HEK293 (cell line): ENCODE data around the gene SORT1.

Source experiments
- CTCF ChIA-PET: fragments of 350-600 bp; formaldehyde crosslinking; extraction: SDS; loops from one replicate; lab custom pipeline; 2021; ENCODE audit warnings: antibody characterized with exemption; lab: Yijun Ruan, JAX
- POLR2A ChIA-PET: fragments of 300-600 bp; formaldehyde crosslinking; extraction: SDS; loops from one replicate; lab custom pipeline; 2020; ENCODE audit warnings: antibody characterized with exemption, inconsistent platforms; lab: Yijun Ruan, JAX
- H3K27ac ChIP-seq: fragments of 200-500 bp; sonication (Bioruptor generic); 2 replicates; pipeline ENCODE4 v1.5.1; 2014; ENCODE audit warnings: low read depth, low read length, control low read depth, inconsistent platforms; ENCODE audit errors: extremely low read depth
- H3K36me3 ChIP-seq, 2 experiments: fragments of 200-500 bp in 1 of 2; sonication (Bioruptor generic) in 1 of 2; 1 replicate in 1 of 2; 2 replicates in 1 of 2; pipeline ENCODE4 v1.5.1; 2014 to 2017; ENCODE audit warnings: inconsistent platforms in 2 of 2, low read length in 2 of 2; ENCODE audit not compliant: control insufficient read depth in 2 of 2, insufficient read depth in 1 of 2
- H3K4me1 ChIP-seq: fragments of 200-500 bp; sonication (Bioruptor generic); 2 replicates; pipeline ENCODE4 v1.5.1; 2014; ENCODE audit warnings: mild to moderate bottlenecking, low read length, inconsistent platforms; ENCODE audit not compliant: control insufficient read depth, insufficient read depth
- H3K4me3 ChIP-seq: 2 replicates; pipeline ENCODE4 v1.5.1; 2011; ENCODE audit warnings: low read depth, mild to moderate bottlenecking, control low read depth, low read length, moderate library complexity
- H3K9me3 ChIP-seq: fragments of 200-500 bp; sonication (Bioruptor generic); 2 replicates; pipeline ENCODE4 v1.5.1; 2014; ENCODE audit warnings: low read depth, low read length, inconsistent platforms; ENCODE audit not compliant: control insufficient read depth, insufficient read depth
- GLIS1 ChIP-seq: fragments of 450-650 bp; formaldehyde crosslinking; IDR thresholded peaks from 2 replicates; pipeline ENCODE4 v1.5.1; 2016; ENCODE audit warnings: missing biosample characterization, missing genetic modification characterization
- KLF16 ChIP-seq: fragments of 450-650 bp; formaldehyde crosslinking; IDR thresholded peaks from 2 replicates; pipeline ENCODE4 v1.5.1; 2017; ENCODE audit warnings: missing biosample characterization, missing genetic modification characterization
- MYNN ChIP-seq: fragments of 450-650 bp; formaldehyde crosslinking; IDR thresholded peaks from 2 replicates; pipeline ENCODE4 v1.5.1; 2016; ENCODE audit warnings: missing biosample characterization, missing genetic modification characterization, borderline replicate concordance
- PRDM1 ChIP-seq: fragments of 450-650 bp; formaldehyde crosslinking; IDR thresholded peaks from 2 replicates; pipeline ENCODE4; 2016; ENCODE audit warnings: missing biosample characterization, missing genetic modification characterization
- ZNF114 ChIP-seq: fragments of 450-650 bp; formaldehyde crosslinking; IDR thresholded peaks from 2 replicates; pipeline ENCODE4 v1.5.0; 2017; ENCODE audit warnings: missing biosample characterization, missing genetic modification characterization
- ZNF121 ChIP-seq: fragments of 450-650 bp; formaldehyde crosslinking; IDR thresholded peaks from 2 replicates; pipeline ENCODE4 v1.5.1; 2016; ENCODE audit warnings: missing biosample characterization, missing genetic modification characterization
- ZNF2 ChIP-seq: fragments of 450-650 bp; formaldehyde crosslinking; IDR thresholded peaks from 2 replicates; pipeline ENCODE4 v1.5.1; 2016; ENCODE audit warnings: missing biosample characterization, missing genetic modification characterization
- ZNF341 ChIP-seq: fragments of 450-650 bp; formaldehyde crosslinking; IDR thresholded peaks from 2 replicates; pipeline ENCODE4; 2016; ENCODE audit warnings: low read depth, missing biosample characterization, missing genetic modification characterization
- ZNF394 ChIP-seq: fragments of 450-650 bp; formaldehyde crosslinking; IDR thresholded peaks from 2 replicates; pipeline ENCODE4 v1.5.1; 2016; ENCODE audit warnings: missing biosample characterization, missing genetic modification characterization, mild to moderate bottlenecking, moderate library complexity, borderline replicate concordance
- ZNF423 ChIP-seq: fragments of 450-650 bp; formaldehyde crosslinking; IDR thresholded peaks from 2 replicates; pipeline ENCODE4 v1.5.1; 2016; ENCODE audit warnings: missing biosample characterization, missing genetic modification characterization
- ZNF529 ChIP-seq: fragments of 450-650 bp; formaldehyde crosslinking; IDR thresholded peaks from 2 replicates; pipeline ENCODE4 v1.5.1; 2017; ENCODE audit warnings: missing genetic modification characterization, missing biosample characterization; ENCODE audit not compliant: insufficient replicate concordance
- ZNF658 ChIP-seq: fragments of 450-650 bp; formaldehyde crosslinking; IDR thresholded peaks from 2 replicates; pipeline ENCODE4; 2016; ENCODE audit warnings: missing biosample characterization, missing genetic modification characterization
- ZNF768 ChIP-seq: fragments of 450-650 bp; formaldehyde crosslinking; IDR thresholded peaks from 2 replicates; pipeline ENCODE4 v1.5.1; 2018; ENCODE audit warnings: missing biosample characterization, mild to moderate bottlenecking, missing genetic modification characterization
- ZNF830 ChIP-seq: fragments of 450-650 bp; IDR thresholded peaks from 2 replicates; pipeline ENCODE4 v1.5.0; 2018; ENCODE audit warnings: missing biosample characterization, missing genetic modification characterization, low read depth, mild to moderate bottlenecking, moderate library complexity
- TF ChIP-seq, protein P1 (sequence below): fragments of 450-650 bp; IDR thresholded peaks from 2 replicates; pipeline ENCODE4 v1.5.1; 2018; ENCODE audit warnings: missing biosample characterization, mild to moderate bottlenecking, missing genetic modification characterization
- TF ChIP-seq, protein P2 (sequence below): fragments of 450-650 bp; formaldehyde crosslinking; IDR thresholded peaks from 2 replicates; pipeline ENCODE4 v1.5.1; 2016; ENCODE audit warnings: missing biosample characterization, missing genetic modification characterization

Gene SORT1

DNA sequence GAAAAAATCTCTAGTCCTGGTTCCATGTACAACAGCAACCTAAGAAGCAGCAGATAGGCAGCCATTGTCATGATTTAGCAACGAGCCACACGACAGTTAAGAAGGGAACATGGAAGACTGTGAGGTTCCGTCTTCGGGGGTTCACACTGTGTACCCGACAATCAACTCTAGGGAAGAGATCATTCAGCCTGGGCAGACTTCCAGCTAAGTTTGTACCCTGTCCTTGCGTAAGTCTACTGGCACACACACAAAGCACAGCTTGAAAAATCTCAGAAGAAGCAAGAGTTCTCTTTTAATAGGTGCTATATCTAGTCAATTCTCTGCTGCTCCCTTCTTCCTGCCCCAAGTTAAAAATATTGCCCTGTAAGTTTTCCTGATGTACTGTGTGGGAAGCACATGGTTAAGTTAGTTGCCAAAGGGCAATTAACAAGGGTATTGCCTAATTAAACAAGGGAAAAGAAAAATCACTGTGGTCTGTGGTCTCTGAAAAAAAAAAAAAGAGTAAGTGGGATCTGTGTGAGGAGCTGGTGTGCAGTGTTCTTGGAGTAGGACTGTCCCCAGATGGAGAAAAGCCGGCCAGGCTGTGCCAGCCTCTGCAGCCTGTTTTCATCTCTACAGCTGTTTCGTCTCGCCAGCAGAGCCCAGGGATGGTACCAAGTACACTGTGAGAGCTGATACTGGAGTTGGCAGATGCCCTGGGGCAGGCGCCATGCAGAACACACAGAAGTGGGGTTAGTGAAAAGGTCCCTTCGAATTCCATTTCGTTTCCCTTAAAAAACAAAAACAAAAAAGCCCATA lies 84.5 kb downstream of the SORT1 start:
- CTCF ChIA-PET: interaction anchor here (0.7 to 1.2 kb wide), 5 partner anchors 10 to 196 kb away, joined by 3 to 7 read pairs (median 5); partner anchors contain the start of gene PSRC1
- Histone ChIP-seq H3K4me3 (no peak overlapping the region), H3K4me1 (no peaks in the 10 kb centered on the region)
- TF ChIP-seq ZNF830: no peak
- TF ChIP-seq, protein P1, sequence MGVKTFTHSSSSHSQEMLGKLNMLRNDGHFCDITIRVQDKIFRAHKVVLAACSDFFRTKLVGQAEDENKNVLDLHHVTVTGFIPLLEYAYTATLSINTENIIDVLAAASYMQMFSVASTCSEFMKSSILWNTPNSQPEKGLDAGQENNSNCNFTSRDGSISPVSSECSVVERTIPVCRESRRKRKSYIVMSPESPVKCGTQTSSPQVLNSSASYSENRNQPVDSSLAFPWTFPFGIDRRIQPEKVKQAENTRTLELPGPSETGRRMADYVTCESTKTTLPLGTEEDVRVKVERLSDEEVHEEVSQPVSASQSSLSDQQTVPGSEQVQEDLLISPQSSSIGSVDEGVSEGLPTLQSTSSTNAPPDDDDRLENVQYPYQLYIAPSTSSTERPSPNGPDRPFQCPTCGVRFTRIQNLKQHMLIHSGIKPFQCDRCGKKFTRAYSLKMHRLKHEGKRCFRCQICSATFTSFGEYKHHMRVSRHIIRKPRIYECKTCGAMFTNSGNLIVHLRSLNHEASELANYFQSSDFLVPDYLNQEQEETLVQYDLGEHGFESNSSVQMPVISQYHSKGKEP (tag by site-specific recombination): no peak
- no peak for TF ChIP-seq ZNF423
- no peak for TF ChIP-seq ZNF341
- no peak for TF ChIP-seq KLF16 (tag by site-specific recombination)
- TF ChIP-seq ZNF2 (tag by site-specific recombination): no peak
- TF ChIP-seq ZNF114 (tag by site-specific recombination): no peak
- TF ChIP-seq, all 188 proteins: peak for 0
- Histone ChIP-seq H3K36me3 (peaks cover 8 to 67% of the 10 kb centered on the region in 2 experiments; a peak in 2 of 3 replicates), H3K9me3 (no peaks in the 10 kb centered on the region), H3K27ac (no peak overlapping the region)
- POLR2A ChIA-PET: interaction anchor here (0.7 to 1.6 kb wide), 2 partner anchors 85 to 106 kb away, joined by 3 to 4 read pairs; partner anchors contain the start of gene SORT1

DNA sequence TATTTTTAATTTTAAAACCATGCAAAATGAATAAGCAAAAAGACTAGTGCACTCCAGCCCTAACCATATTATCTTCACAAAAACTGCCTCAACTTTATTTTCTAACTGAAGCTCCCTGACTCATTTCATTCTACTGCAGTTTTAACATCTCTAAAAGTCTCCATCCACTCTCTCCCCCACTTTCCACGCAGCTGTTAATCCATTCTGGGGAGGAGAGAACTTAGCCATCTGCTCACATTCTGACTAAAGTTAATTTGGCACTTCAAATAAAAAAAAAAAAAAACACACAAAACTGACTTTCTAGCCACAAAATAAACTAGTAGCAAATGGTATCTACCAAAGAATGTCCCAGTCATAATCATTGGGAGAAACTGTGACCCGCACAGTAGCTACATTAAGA lies 85.5 kb downstream of the SORT1 start:
- no peak overlapping the region for H3K4me3 ChIP-seq
- H3K27ac ChIP-seq: no peak overlapping the region
- ChIA-PET POLR2A (interaction anchor here (0.7 to 1.6 kb wide), 2 partner anchors 86 to 105 kb away, joined by 3 to 4 read pairs; partner anchors contain the start of gene SORT1), CTCF (interaction anchor here (0.5 to 1.2 kb wide), 4 partner anchors 14 to 221 kb away, joined by 3 to 5 read pairs (median 4); partner anchors contain the start of gene PSRC1)
- H3K36me3 ChIP-seq: peaks cover 8 to 59% of the 10 kb centered on the region in 2 experiments; a peak in 2 of 3 replicates
- no peaks in the 10 kb centered on the region for H3K9me3 ChIP-seq
- H3K4me1 ChIP-seq: 0 out of 2 replicates have a peak, but pooled peaks cover 2% of the 10 kb centered on the region
- TF ChIP-seq ZNF768 (no peak), GLIS1 (no peak), ZNF658 (tag by site-specific recombination) (no peak), PRDM1 (tag by site-specific recombination) (0 out of 2 replicates have a peak, but pooled peaks have one; percentile 7)

DNA sequence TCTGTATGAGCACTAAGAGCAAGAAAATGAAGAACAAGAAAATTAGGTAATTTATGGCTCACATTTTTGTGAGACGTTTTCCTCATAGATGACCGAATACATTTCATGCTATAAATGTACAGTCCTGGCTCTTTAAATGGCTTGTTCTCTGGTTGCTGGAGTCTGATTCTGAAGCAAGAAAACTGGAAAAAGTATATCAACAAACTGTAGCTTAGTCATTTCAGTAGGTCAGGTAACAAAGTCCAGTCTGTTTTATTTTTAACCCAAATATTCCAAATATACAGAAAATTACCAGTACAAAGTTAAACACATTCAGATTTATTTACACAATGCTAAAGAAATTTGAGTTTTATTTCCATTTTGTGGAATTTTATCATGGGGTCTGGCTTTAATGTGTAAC lies 88.4 kb downstream of the SORT1 start:
- ChIA-PET CTCF (interaction anchor here (0.8 kb wide), 1 partner anchor 31 kb away, joined by 3 read pairs; no protein-coding TSS in a partner anchor), POLR2A (no interaction called here)
- Histone ChIP-seq H3K4me3 (no peak overlapping the region), H3K9me3 (no peaks in the 10 kb centered on the region), H3K4me1 (0 out of 2 replicates have a peak, but pooled peaks cover 2% of the 10 kb centered on the region), H3K36me3 (peaks cover 0 to 32% of the 10 kb centered on the region in 2 experiments; a peak in 1 of 3 replicates)
- TF ChIP-seq, protein P2, sequence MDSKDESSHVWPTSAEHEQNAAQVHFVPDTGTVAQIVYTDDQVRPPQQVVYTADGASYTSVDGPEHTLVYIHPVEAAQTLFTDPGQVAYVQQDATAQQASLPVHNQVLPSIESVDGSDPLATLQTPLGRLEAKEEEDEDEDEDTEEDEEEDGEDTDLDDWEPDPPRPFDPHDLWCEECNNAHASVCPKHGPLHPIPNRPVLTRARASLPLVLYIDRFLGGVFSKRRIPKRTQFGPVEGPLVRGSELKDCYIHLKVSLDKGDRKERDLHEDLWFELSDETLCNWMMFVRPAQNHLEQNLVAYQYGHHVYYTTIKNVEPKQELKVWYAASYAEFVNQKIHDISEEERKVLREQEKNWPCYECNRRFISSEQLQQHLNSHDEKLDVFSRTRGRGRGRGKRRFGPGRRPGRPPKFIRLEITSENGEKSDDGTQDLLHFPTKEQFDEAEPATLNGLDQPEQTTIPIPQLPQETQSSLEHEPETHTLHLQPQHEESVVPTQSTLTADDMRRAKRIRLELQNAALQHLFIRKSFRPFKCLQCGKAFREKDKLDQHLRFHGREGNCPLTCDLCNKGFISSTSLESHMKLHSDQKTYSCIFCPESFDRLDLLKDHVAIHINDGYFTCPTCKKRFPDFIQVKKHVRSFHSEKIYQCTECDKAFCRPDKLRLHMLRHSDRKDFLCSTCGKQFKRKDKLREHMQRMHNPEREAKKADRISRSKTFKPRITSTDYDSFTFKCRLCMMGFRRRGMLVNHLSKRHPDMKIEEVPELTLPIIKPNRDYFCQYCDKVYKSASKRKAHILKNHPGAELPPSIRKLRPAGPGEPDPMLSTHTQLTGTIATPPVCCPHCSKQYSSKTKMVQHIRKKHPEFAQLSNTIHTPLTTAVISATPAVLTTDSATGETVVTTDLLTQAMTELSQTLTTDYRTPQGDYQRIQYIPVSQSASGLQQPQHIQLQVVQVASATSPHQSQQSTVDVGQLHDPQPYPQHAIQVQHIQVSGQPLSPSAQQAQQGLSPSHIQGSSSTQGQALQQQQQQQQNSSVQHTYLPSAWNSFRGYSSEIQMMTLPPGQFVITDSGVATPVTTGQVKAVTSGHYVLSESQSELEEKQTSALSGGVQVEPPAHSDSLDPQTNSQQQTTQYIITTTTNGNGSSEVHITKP (tag by site-specific recombination): no peak
- TF ChIP-seq MYNN: no peak
- no peak for TF ChIP-seq ZNF394 (tag by site-specific recombination)
- TF ChIP-seq ZNF121 (tag by site-specific recombination): no peak
- TF ChIP-seq ZNF529 (tag by site-specific recombination): no peak
- TF ChIP-seq, all 188 proteins: peak for 0
- H3K27ac ChIP-seq: no peak overlapping the region
